CD4-positive, alpha-beta T cell treated with Interleukin-21 for 1 hour (primary cell): ENCODE data around the gene SETD5.
"Not testable (repeated sequence)": the region's sequence is repeated elsewhere in the genome, so short reads cannot be mapped to it uniquely, and the experiment has no call there.

Source experiments
- DNase-seq: peaks from one replicate; pipeline ENCODE4 v3.0.0-alpha.2; 2020

The SETD5 gene

DNA sequence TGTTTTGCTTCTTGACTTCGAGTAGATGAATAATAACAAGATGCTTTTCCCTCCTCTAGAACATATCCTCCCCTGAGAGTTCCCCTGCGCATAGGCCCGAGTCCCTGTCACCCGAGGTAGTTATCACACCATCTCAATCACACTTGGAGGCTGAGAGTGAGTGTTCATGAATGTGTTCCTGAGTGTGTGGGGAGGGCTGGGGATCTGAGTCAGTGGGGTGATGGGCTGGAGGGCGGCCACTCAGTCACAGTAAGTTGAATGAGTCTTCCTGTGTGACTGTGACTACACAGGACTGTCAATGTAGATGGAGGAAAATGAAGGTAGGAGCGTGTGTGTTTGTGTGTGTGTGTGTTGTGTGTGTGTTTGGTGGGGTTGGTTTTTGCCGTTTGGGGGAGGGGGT lies 71.0 kb downstream of the SETD5 start:
- no peak for DNase-seq

DNA sequence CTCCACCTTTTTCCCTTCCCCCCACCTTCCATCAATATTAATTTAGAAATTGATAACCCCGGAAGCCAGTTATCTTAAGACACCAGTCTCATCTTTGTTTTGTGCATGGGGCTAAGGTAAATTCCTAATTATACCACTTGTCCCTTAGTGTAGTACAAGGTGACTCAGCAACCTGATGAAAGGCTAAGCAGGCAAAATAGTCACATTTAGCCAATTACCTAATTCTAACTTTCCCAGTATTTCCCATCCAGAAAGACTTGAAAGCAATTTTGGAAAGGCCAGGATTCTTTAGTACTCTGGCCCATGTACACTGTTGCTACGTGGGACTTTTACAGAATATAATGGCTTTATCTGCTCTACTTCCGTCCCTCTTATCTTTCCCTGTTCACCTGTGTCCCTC lies 72.6 kb downstream of the SETD5 start:
- no peak for DNase-seq

GRCh38 chr3:9473496-9474065 lies 76.2 kb downstream of the SETD5 start:
- no peak for DNase-seq

DNA sequence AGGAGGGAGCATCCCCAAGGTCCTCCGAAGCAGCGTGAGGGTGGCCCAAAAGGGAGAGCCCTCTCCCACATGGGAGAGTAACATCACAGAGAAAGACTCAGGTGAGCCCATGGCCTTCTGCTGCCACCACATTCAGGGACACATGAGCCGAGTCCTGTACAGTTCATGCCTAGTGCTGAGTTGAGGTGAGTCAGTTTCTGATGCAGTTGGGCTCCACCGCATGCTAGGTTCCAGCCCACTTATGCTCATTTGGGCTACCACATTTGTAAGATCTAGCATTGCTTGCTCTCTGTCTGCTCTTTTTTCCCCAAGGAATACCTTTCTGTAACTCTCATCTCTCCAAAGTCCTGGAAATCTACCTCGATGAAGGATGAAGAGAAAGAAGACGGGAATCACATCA lies 77.1 kb downstream of the SETD5 start:
- DNase-seq, result no peak

GRCh38 chr3:9476935-9477334 lies 79.5 kb downstream of the SETD5 start:
- DNase-seq, result no peak

DNA sequence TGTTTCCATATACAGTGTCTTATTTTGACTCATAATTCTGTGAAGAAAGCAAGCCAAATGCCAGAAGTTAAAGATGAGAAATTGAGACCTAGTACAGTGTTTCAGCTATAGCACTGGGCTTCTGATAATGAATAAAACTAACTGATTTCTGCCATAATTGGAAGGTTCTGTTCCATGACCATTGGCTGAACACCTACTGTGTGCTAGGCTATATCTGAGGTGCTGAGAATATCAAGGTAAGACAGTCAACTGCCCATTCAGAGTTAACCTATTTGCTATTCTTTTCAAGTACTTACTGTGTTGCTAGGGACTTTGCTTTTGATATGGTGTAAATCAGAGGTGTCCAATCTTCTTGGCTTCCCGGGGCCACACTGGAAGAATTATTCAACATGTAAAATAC lies 82.8 kb downstream of the SETD5 start:
- no peak for DNase-seq

- no peak for DNase-seq
Measured at GRCh38 chr3:9485248-9485647, 87.8 kb downstream of the SETD5 start.

- DNase-seq, result no peak
Measured at GRCh38 chr3:9491506-9491905, 94.1 kb downstream of the SETD5 start.

DNA sequence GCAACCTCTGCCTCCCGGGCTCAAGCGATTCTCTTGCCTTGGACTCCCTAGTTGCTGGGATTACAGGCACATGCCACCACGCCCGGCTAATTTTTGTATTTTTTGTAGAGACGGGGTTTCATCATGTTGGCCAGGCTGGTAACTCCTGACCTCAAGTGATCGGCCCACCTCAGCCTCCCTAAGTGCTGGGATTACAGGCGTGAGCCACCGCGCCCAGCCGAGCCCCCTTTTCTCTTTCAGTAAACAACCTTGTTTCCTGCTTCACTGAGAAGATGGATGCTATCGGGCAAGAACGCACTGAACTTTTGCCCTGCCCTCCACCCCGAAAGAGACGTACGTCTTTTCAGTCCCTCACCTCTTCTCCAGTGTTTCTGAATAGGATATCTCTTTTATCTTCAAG lies 96.6 kb downstream of the SETD5 start:
- not testable (repeated sequence) for DNase-seq

DNA sequence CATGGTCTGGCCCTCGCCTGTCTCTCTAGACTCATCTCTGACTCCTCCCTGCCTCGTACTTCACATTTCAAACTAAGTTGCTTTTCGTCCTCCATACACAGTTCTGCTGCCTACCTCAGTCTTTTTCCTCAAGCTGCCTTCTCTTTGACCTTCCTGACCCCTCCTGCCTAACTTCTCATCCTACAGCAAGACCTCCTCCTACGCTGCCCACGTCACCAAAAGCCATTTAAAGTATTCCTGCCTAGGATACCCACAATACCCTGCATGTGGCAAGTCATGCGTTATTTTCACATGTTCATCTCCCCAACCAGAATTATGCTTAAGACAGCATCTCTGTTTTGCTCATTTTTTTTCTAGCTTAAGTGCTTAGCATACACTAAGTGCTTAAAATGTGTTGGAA lies 99.5 kb downstream of the SETD5 start:
- DNase-seq, result no peak

DNA sequence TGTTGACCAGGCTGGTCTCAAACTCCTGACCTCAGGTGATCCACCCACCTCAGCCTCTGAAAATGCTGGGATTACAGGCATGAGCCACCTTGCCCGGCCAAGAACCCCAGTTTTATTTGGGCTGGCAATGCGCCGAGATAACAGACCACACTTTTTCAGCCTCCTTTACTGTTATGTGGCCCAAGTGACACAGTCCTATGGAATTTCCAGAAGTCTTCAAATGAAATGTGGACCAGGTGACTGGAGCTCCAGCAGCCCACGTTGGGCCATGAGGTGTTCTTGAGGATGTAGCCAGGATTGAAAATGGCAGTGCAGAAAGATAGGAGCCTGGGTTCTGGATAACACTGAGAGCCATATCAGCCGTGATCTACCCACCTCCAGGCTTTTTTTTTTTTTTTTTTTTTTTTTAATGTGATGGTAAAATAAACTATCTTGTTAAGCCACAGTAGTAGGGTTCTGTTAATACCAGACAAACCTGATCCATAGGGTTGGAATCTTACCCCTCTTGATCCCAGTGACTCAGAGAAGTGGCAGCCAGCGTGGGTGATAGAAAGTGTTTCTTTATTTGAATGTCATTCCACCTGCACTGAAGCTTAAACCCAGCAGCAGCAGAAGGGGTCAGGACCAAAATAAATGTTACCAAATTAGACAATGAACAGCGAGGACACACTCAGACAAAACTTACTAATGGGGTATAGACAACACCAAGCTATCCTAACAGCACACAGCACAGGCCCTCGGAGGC lies 100.6 kb downstream of the SETD5 start:
- DNase-seq, result no peak

DNA sequence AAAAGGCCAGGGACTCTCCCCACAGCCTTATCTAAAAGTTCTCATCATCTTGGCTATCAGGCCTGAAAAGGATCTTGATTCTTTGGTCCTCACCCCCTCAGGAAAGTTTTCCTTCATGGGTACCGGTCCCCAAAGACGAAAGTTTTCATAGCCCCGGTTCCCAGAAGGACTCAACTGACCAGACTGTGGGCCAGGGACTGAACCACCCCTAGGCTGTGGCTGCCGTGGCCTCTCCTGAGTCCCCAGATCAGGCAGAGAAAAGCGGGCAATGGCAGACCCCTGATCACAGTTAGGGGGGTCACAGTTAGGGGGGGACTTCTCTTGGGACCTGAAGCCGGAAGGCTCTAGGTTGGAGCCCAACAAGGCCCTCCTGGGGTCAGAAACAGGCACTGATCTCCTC lies 101.4 kb downstream of the SETD5 start:
- no peak for DNase-seq

- no peak for DNase-seq
Measured at GRCh38 chr3:9499455-9500107, 102.2 kb downstream of the SETD5 start.

DNA sequence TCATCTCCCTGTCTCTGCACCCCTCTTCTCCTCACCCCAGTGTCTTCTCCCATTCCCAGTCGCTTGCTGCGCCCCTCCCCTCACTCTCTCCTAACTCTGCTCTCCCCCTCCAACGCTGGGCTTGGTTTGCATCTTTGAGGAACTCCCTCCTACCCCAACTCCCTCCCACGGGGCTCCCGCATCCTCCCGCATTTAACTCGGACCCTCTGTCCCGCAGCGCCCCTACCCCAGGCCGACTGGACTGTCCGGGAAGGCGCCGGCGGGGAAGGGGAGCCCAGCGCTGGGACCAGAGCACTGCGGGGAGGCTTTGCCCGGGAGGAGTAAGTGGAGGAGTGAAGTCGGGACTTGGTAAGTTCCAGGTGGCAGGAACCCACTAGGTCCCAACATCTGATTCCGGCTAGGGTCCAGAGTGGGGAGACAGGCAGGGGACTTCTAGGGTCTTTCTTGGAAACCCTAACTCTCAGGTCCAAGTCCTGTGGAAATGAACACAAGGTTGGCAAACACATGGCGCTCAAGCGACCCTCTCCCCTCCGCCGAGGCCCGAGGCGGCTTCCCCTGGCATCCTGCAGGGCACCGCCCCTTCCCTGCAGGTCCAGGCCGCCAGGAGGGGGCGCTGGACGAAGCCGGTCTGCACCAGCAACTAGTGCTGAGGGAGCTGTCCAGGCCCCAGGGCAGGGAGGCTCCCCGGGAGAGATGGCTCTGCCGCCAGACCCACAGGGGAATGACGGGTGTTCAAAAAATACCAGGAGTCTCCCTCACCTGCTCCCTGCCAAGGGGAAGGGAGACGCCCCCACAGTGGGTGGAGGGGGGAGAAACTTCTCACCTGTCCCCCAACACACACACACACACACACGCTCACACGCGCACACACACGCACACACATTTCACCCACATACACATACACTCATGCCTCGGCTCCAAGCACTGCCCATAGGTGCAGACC lies 103.0 kb downstream of the SETD5 start:
- DNase-seq, result peak; percentile 51

DNA sequence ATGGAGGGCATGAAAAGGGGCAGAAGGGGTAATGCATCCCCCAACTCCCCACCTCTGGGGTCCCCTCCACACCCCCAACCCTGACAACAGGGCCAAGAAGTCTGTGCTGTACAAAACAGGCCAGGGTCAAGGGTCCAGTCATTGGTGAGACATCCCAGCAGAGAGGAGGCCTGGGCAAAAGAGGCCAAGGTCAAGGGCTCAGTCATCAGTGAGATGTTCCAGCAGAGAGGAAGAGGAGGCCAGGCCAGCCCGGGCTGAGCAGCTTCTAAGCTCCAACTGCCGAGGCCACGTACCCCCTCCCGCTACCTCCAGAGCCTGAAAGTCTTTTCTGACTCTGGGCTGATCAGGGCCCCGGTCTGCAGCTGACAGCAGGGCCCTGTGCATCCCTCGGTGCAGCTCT lies 103.8 kb downstream of the SETD5 start:
- no peak for DNase-seq

DNA sequence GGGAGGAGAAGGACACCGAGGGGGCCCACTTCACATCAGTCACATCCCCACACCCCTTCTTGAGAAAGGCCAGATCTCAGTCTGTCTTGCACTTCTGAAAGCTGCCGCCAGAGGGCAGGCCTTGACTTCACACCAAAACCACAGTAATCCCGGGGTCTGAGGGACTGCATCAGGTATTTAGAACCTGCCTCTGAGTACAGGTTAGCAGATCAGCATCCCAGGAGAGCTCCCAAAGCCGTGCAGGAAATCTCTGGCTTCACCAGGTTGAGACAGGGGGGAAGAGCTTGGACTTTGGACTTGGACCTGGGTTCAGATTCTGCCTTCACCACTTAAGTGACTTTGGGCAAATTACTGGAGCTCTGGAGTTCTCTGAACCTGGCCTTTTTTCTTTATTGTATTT lies 105.9 kb downstream of the SETD5 start:
- peak; percentile 72 for DNase-seq

DNA sequence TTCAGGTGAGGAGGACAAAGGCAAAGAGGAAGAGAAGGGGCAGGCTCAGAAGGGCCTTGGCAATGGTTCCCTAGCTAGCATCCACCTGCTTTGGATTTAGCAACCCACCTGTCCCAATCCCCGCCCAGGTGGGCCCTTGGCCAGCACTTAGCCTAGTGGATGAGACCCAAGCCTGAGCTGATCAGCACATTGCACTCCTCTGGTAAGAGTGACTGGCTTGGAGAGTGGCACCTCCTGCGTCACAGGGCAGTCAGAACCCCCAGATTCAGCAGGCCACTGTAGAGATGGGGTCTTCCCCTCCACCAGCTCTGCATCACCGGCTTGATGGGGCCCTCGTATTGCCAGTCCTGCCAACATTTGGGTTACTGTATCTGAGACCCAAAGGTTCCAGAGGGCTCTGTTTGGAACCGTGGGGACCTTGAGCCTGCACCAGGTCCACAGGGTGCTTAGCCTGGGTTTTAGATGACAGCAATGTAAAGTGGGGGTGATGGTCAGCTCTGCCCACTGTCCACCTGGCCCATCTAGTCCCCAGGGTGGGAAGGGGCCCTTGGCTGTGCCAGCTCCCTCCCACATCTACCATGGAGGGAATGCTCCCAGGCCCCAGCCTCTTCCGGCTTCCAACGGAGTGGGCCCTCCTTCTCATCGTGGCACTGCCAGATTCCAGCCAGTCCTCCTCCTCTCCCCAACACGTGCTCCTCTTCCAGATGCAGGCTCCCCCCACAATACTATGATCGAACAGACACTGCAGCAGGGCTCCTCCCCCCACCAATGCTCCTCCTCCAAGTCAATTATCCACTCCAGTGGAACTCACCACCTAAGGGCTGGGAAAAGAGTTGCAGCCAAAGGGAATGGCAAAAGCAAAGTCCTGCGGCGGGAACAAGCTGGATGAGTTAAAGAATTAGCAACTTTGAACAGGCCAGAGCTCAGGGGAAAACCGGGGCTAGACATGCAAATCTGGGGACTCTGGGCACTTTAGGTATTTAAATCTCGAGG lies 110.5 kb downstream of the SETD5 start:
- DNase-seq, result no peak

DNA sequence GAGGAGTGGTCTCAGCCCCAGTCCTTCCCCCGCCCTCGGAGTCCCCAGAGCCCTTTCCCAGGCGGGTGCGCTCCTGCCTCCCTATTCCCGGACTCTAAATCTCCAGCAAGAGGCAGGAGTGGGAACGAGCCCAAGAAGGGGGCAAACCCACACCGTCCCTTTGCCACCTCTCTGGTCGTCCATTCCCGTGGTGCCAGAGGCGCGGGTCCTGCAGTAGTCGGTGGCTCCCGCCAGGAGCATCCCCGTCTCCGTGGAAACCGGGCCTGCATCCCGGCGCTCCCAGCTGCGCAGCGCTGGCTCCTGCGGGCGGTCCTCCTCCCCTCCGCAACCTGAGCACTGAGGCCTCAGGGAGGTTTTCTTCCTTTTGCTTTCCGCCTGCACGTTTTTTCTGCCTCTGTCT lies 111.4 kb downstream of the SETD5 start:
- no peak for DNase-seq

- DNase-seq, result no peak
Measured at GRCh38 chr3:9512456-9513045, 115.1 kb downstream of the SETD5 start.

GRCh38 chr3:9514306-9514705 lies 116.9 kb downstream of the SETD5 start:
- no peak for DNase-seq

DNA sequence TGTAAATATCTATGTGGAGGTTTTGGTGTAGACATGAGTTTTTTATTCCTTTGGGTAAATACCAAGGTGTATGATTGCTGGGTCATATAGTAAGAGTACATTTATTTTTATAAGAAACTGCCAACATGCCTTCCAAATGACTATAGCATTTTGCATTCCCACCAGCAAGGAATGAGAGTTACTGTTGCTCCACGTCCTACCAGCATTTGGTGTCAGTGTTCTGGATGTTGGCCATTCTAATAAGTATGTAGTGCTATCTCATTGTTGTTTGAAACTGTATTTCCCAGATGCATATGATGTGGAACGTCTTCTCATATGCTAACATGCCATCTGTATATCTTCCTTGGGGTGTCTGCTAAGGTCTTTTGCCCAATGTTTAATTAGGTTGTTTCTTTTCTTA lies 117.5 kb downstream of the SETD5 start:
- no peak for DNase-seq

- no peak for DNase-seq
Measured at GRCh38 chr3:9525078-9525477, 127.7 kb downstream of the SETD5 start.
